ENCODE measurements around the gene RASAL1. TPM values are rescaled to one million over a fixed set of nuclear protein-coding genes. Genes with fewer than 3 reads are reported as not detected.

RASAL1 gene
- total RNA-seq, 1 experiment from 2014 or later: 85.9 TPM

DNA sequence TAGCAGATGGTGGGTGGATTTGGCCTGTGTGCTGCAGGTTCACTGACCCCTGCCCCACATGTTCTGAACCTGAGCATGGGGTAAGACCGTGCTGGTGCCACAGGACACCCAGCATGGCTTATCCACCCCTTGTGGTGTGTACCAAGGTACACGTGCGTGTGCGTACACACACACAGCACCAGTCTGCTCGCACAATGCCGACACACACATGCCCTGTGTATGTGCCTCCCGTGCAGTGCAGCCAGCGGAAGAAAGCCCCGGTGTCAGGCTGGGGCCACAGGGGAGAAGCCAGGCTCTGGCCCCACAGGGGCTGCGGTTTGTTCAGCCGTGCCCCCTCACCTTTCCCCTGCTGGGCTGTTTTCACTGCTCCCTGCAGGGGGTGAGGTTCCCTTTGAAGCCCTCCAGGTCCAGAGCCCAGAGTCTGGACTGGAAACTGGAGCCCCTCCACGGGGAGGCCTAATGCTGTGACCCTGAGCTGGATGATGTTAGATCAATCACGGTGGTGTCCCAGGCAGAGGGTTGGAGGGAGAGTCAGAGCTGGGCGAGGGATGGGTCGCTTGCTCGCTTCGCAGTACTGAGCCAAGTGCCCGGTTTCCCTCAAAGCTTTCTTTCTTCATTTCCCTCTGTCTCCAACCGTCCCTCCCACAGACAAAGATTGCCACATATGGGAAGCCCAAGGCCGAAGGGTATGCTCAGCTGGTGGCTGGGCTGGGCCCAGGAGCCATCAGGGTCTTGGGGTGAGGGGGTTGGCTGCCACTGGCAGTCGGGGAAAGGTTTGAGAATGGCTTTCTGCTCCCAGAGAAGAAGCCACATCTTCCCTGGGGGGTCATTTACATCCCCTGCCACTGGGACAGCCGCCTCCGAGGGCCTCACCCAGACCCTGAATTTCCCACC lies 72.8 kb downstream of the RASAL1 start:
- TF ChIP-seq CTCF (IDR thresholded peaks at IDR 0.05; ENCODE audit: unreplicated experiment): no peak
- Mint-ChIP-seq H3K4me3 (ENCODE audit: low read depth, unreplicated experiment) (no peak overlapping the region), H3K27me3 (ENCODE audit: unreplicated experiment) (no peaks in the 10 kb centered on the region), H3K36me3 (ENCODE audit: insufficient read depth, unreplicated experiment) (peaks cover 5% of the 10 kb centered on the region), H3K27ac (ENCODE audit: unreplicated experiment) (no peak overlapping the region), H3K9me3 (ENCODE audit: low read depth, unreplicated experiment) (no peaks in the 10 kb centered on the region), H3K4me1 (ENCODE audit: low read depth, unreplicated experiment) (no peaks in the 10 kb centered on the region)
- CTCF ChIA-PET: no interaction called here
- no peak for DNase-seq
- intact Hi-C loops (cut with micrococcal nuclease; ENCODE audit: unreplicated experiment): no loop called here
- no TSS peak for BruUV-seq (replicated peaks)

DNA sequence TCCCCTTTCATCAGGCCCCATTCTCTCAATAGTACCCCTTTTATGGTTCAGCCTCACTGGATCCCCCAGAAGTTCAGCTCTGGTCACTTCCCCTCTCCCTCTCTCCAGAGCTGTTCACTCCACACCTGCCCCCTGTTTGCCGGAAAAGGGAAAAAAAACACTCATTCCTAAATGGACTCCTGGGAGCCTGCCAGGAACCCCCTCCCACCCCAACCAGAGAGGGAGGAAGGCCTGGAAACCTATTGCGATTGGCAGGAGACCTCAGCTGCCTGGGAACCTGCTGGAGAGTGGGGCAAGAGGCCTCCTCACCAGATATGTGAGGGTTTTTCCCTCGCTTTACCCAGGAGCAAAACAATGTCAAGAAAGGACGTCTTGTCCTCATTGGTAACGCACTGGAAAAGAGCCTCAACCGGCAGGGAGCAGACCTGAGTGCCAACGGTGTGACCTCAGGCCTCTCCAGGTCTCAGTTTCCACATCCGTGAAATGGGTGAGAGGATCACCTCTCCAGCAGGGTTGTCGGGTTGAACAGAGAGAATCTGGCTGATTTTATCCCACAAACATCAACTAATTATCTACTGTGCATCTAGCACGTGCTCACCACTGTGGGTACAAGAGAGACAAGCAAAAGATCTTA lies 74.4 kb downstream of the RASAL1 start:
- peaks cover 5% of the 10 kb centered on the region for H3K36me3 Mint-ChIP-seq (ENCODE audit: insufficient read depth, unreplicated experiment)
- CTCF ChIA-PET: no interaction called here
- BruUV-seq (replicated peaks): no TSS peak
- H3K4me1 Mint-ChIP-seq (ENCODE audit: low read depth, unreplicated experiment): no peaks in the 10 kb centered on the region
- no peak overlapping the region for H3K4me3 Mint-ChIP-seq (ENCODE audit: low read depth, unreplicated experiment)
- no peak for DNase-seq
- no peaks in the 10 kb centered on the region for H3K9me3 Mint-ChIP-seq (ENCODE audit: low read depth, unreplicated experiment)
- TF ChIP-seq CTCF (IDR thresholded peaks at IDR 0.05; ENCODE audit: unreplicated experiment): no peak
- intact Hi-C loops (cut with micrococcal nuclease; ENCODE audit: unreplicated experiment): no loop called here
- peaks cover 2% of the 10 kb centered on the region for H3K27me3 Mint-ChIP-seq (ENCODE audit: unreplicated experiment)
- no peak overlapping the region for H3K27ac Mint-ChIP-seq (ENCODE audit: unreplicated experiment)

DNA sequence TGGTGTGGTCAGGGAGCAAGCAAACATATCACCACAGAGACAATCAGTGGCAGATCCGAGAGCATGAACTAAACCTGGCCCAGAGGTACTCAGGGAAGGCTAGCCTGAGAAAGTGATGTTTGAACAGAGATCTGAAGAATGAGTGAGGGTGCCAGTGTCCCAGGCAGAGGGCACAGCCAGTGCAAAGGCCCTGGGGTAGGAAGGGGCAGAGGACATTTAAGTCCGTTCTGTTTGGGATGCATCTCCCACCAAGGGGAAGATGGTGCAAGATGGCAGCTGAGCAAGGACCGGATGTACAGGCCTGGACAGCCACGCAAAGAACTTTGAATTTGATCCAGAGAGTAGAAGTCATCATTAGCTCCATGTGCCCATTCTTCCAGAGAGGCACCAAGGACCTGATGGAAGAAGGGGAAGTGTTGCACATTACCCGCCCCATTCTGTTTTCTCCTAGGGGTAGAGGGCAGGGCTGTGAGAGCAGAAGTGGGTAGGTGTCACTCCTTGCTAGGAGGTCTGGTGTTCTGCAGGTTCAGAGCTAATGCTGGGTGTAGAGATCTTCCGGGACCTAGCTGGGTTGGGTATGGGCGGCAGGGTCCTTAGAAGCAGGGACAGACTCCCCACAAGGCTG lies 75.1 kb downstream of the RASAL1 start:
- Mint-ChIP-seq H3K36me3 (ENCODE audit: insufficient read depth, unreplicated experiment) (peaks cover 5% of the 10 kb centered on the region), H3K27ac (ENCODE audit: unreplicated experiment) (no peak overlapping the region), H3K4me1 (ENCODE audit: low read depth, unreplicated experiment) (no peaks in the 10 kb centered on the region), H3K27me3 (ENCODE audit: unreplicated experiment) (peaks cover 10% of the 10 kb centered on the region), H3K4me3 (ENCODE audit: low read depth, unreplicated experiment) (no peak overlapping the region), H3K9me3 (ENCODE audit: low read depth, unreplicated experiment) (no peaks in the 10 kb centered on the region)
- CTCF ChIA-PET: no interaction called here
- TF ChIP-seq CTCF (IDR thresholded peaks at IDR 0.05; ENCODE audit: unreplicated experiment): no peak
- intact Hi-C loops (cut with micrococcal nuclease; ENCODE audit: unreplicated experiment): no loop called here
- no peak for DNase-seq
- no TSS peak for BruUV-seq (replicated peaks)

GRCh38 chr12:113059071-113059595 lies 76.4 kb downstream of the RASAL1 start:
- DNase-seq: no peak
- no TSS peak for BruUV-seq (replicated peaks)
- H3K4me3 Mint-ChIP-seq (ENCODE audit: low read depth, unreplicated experiment): no peak overlapping the region
- no peaks in the 10 kb centered on the region for H3K9me3 Mint-ChIP-seq (ENCODE audit: low read depth, unreplicated experiment)
- no peak overlapping the region for H3K27ac Mint-ChIP-seq (ENCODE audit: unreplicated experiment)
- CTCF ChIA-PET: no interaction called here
- intact Hi-C loops (cut with micrococcal nuclease; ENCODE audit: unreplicated experiment): no loop called here
- H3K36me3 Mint-ChIP-seq (ENCODE audit: insufficient read depth, unreplicated experiment): no peaks in the 10 kb centered on the region
- H3K4me1 Mint-ChIP-seq (ENCODE audit: low read depth, unreplicated experiment): no peaks in the 10 kb centered on the region
- H3K27me3 Mint-ChIP-seq (ENCODE audit: unreplicated experiment): peaks cover 23% of the 10 kb centered on the region
- no peak for TF ChIP-seq CTCF (IDR thresholded peaks at IDR 0.05; ENCODE audit: unreplicated experiment)
